AG09309 (cell line): ENCODE results near the gene DNAH8.

Experiments
- DNase-seq: peaks from one replicate; pipeline ENCODE4 v3.0.0-alpha.2; 2010; ENCODE audit warnings: low read depth
- H3K4me3 ChIP-seq: 2 replicates; pipeline ENCODE4 v1.5.1; 2011; ENCODE audit warnings: mild to moderate bottlenecking, low read depth, low read length, moderate library complexity; ENCODE audit not compliant: control insufficient read depth
- TF ChIP-seq, protein P1 (sequence below): IDR thresholded peaks from 2 replicates; pipeline ENCODE4 v1.5.1; 2011; ENCODE audit warnings: mild to moderate bottlenecking, low read depth, low read length, inconsistent platforms; ENCODE audit not compliant: insufficient read depth, control insufficient read depth; ENCODE audit errors: missing control alignments

DNAH8 gene

DNA sequence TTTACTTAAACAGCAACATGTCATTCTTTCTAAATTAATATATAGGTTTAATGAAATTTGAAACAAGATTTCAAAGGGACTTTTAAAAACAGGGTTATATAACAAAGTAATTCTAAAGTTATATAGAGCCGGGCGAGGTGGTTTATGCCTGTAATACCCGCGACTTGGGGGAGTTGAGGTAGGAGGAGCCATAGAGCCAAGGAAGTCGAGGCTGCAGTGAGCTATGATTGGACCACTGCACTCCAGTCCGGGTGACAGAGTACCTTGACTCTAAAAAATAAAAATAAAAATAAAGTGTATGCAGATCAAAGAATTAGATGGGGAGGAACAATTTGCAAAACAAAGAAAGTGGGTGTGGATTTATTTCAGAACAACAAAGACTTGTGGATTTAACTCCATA is 182.4 kb downstream of the DNAH8 start:
- TF ChIP-seq, protein P1, sequence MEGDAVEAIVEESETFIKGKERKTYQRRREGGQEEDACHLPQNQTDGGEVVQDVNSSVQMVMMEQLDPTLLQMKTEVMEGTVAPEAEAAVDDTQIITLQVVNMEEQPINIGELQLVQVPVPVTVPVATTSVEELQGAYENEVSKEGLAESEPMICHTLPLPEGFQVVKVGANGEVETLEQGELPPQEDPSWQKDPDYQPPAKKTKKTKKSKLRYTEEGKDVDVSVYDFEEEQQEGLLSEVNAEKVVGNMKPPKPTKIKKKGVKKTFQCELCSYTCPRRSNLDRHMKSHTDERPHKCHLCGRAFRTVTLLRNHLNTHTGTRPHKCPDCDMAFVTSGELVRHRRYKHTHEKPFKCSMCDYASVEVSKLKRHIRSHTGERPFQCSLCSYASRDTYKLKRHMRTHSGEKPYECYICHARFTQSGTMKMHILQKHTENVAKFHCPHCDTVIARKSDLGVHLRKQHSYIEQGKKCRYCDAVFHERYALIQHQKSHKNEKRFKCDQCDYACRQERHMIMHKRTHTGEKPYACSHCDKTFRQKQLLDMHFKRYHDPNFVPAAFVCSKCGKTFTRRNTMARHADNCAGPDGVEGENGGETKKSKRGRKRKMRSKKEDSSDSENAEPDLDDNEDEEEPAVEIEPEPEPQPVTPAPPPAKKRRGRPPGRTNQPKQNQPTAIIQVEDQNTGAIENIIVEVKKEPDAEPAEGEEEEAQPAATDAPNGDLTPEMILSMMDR = no peak
- no peak for DNase-seq
- no peak overlapping the region for H3K4me3 ChIP-seq

- no peak for DNase-seq
- TF ChIP-seq, protein P1 = no peak
- H3K4me3 ChIP-seq = no peak overlapping the region
Measured at GRCh38 chr6:38901802-38902522, 186.9 kb downstream of the DNAH8 start.

DNA sequence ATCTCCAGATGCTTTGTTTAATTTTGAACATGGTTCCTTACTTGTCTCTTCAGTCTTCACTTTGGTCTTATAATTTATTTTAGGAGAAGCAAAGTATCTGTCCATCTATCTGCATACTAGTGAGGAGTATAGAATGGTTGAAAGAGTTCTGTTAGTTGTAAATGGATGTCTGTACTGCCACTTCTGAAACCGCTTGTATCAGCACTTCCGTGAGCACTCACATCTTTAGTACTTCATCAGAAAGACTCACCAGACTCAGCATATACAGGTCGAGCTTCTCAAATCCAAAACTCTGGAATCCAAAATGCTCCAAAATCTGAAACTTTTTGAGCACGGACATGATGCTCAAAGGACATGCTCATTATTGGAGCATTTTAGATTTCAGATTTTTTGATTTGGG is 191.5 kb downstream of the DNAH8 start:
- no peak for DNase-seq
- TF ChIP-seq, protein P1 = no peak
- H3K4me3 ChIP-seq = no peak overlapping the region

GRCh38 chr6:38907264-38907663 is 192.2 kb downstream of the DNAH8 start:
- TF ChIP-seq, protein P1 = no peak
- DNase-seq = no peak
- H3K4me3 ChIP-seq = no peak overlapping the region

- H3K4me3 ChIP-seq = no peak overlapping the region
- TF ChIP-seq, protein P1 = no peak
- no peak for DNase-seq
Measured at GRCh38 chr6:38909015-38909730, 194.1 kb downstream of the DNAH8 start.

- TF ChIP-seq, protein P1 = no peak
- H3K4me3 ChIP-seq = no peak overlapping the region
- no peak for DNase-seq
Measured at GRCh38 chr6:38910207-38910606, 195.1 kb downstream of the DNAH8 start.
